Hematopoietic multipotent progenitor cell treated with erythropoietin and hydrocortisone succinate and interleukin-3 and kit ligand, for 4 days (in vitro differentiated cells): ENCODE results near the gene N4BP2.

ENCODE experiments used
- DNase-seq: peaks from one replicate; pipeline ENCODE4 v3.0.0-alpha.2; 2015

The N4BP2 gene

DNA sequence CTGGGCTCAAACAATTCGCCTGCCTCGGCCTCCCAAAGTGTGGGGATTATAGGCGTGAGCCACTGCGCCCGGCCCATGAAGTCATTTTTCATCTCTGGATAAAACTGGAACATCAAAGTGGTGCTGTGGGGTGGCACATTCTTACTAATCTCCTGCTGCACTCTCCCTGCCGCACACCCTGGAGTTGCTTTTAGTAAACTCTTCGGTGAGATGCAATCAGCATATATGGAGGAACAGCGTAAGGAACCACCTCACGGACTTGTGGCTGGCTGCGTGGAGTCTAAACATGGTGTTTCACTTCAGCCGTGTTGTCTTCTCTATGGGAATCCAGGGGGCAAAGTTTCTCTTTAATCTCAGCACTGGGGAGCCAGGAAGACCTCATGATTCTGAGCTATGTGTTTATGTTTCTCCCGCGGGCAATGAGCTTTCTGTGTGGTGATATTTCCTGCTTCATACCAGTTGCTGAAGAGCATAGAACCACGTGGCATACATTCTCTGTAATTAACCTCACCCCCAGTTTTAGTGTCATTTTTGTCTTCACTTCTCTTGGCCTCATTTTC lies 138.0 kb downstream of the N4BP2 start:
- DNase-seq, result peak; percentile 71

DNA sequence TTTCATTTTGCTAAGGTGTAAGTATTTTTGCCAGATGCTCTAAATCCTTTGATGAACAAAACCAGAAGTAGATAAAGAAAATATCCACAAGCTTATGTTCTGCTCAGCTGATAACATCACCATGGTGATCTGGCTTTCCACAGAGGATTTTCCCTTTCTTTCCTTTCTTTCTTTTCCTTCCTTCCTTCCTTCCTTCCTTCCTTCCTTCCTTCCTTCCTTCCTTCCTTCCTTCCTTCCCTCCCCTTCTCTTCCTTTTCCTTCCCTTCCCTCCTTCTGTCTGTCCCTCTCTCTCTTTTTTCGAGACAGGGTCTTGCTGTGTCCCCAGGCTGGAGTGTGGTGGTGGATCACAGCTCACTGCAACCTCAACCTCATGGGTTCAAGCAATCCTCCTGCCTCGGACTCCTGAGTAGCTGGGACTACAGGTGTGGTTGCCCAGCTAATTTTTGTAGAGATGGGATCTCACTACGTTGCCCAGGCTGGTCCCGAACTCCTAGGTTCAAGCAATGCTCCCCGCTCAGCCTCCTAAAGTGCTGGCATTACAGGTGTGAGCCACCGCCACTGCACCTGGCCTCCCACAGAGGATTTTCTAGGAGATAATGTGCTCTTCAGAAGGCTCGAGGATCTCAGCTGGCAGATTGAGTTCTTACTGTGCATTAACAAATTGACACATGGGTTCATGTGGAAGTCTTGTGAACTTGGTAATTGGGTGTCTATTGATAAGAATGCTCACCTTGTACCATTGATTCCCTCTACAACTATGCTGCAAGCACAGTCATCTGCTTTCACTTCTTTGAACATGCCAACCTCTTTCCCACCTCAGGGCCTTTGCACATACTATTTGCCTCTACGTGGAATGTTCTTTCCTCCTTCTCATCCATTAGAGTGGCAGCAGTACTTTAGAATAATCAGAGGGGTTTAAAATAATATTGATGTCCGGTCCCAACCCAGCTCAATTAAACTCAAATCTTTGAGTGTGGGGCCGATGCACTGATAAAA lies 138.8 kb downstream of the N4BP2 start:
- DNase-seq, result no peak

GRCh38 chr4:40196272-40196671 lies 139.6 kb downstream of the N4BP2 start:
- DNase-seq, result no peak

GRCh38 chr4:40196724-40197281 lies 140.2 kb downstream of the N4BP2 start, which contains the start of gene RHOH:
Gene RHOH, plus strand, starts transcription at chr4:40197031. Its CDS starts 46,356 bp downstream, at chr4:40243387.
- DNase-seq, result peak; percentile 94

GRCh38 chr4:40197879-40198689 lies 141.4 kb downstream of the N4BP2 start:
- peak; percentile 92 for DNase-seq

DNA sequence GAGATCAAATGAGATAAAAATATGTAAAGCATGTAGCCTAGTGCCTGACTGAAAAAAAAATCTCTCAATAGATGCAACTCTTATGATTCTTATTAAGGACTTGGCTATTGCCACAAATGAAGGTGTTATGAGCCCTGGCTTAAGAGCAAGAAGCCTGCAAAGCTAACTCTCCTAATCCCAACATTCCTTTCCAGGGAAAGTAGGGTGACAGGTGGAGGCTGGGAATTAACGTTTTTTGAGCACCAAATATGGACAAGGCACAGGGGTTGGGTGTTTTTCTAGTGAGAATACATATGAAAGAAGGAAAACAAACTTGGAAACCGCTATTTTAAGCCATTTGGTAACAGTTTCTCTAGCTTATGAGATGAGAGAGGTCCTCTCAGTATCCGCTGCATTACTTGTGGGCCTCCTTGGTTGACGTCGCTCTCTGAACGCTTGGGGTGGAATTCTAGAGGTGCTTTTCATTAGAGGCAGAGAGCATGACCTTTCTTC lies 142.6 kb downstream of the N4BP2 start:
- peak; percentile 60 for DNase-seq

GRCh38 chr4:40199999-40200874 lies 143.6 kb downstream of the N4BP2 start:
- peak; percentile 90 for DNase-seq

GRCh38 chr4:40200875-40201801 lies 144.5 kb downstream of the N4BP2 start:
- peak; percentile 91 for DNase-seq

- DNase-seq, result no peak
Measured at GRCh38 chr4:40201898-40202297, 145.2 kb downstream of the N4BP2 start.

GRCh38 chr4:40202474-40202873 lies 145.8 kb downstream of the N4BP2 start:
- no peak for DNase-seq

DNA sequence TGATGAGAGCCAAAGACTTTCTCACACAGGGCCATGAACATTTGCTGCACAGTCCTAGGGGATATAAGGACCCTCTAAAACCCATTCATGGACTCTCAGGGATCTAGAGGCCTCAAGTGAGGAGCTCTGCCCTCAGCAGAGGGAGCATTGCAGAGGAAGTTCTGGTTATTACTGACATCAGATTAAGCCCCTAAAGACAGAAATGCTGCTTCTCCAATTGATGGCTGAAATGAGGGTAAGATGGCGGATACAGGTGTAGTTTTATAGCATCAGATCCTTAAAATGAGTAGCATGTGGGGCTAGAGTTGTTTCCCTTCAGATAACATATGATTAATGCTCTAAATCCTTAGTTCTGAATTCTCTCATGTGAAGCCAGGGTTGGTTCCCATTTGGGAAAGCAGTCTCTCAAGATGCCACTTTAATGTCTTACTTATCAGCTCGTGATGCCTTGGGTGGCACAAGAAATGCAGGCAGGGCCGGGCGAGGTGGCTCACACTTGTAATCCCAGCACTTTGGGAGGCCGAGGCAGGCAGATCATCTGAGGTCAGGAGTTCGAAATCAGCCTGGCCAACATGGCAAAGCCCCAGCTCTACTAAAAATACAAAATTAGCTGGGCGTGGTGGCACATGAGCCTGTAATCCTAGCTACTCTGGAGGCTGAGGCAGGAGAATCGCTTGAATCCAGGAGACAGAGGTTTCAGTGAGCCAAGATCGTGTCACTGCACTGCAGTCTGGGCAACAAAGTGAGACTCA lies 148.0 kb downstream of the N4BP2 start:
- DNase-seq, result no peak

- DNase-seq, result peak; percentile 94
Measured at GRCh38 chr4:40205259-40206198, 148.9 kb downstream of the N4BP2 start.

GRCh38 chr4:40206426-40206825 lies 149.8 kb downstream of the N4BP2 start:
- DNase-seq, result peak; percentile 58
